Omental fat pad (tissue), 4 donors: ENCODE data around the gene USP43. TPM values are rescaled to one million over a fixed set of nuclear protein-coding genes. Genes with fewer than 3 reads are reported as not detected.
"Not testable (repeated sequence)": the region's sequence is repeated elsewhere in the genome, so short reads cannot be mapped to it uniquely, and the experiment has no call there.

Experiments used
- ATAC-seq: fragments of 150-250 bp; one replicate; pipeline ENCODE4 v1.9.1; 2016; ENCODE audit warnings: mild to moderate bottlenecking, moderate library complexity; ENCODE audit not compliant: low FRiP score
- DNase-seq: peaks from one replicate; pipeline ENCODE4 v3.0.0-alpha.2; 2019; ENCODE audit warnings: low spot score
- total RNA-seq, 4 donors: library from RNA; depleted of rRNA; stranded (reverse); fragments of >200 nt; gene quantifications; one replicate each; pipeline ENCODE4 v1.1.0, GENCODE V29; 2016
- TF ChIP-seq, protein P1 (sequence below), 3 donors: fragments of 450-650 bp; IDR thresholded peaks; one replicate each; pipeline ENCODE4 v1.5.1; 2016 to 2017; ENCODE audit warnings: antibody characterized with exemption in 3 of 3, mild to moderate bottlenecking in 3 of 3, moderate library complexity in 2 of 3

Gene USP43
- total RNA-seq, 4 donors from 2014 or later: 0.72 to 1.3 (median 0.88) TPM; not detected in 1

DNA sequence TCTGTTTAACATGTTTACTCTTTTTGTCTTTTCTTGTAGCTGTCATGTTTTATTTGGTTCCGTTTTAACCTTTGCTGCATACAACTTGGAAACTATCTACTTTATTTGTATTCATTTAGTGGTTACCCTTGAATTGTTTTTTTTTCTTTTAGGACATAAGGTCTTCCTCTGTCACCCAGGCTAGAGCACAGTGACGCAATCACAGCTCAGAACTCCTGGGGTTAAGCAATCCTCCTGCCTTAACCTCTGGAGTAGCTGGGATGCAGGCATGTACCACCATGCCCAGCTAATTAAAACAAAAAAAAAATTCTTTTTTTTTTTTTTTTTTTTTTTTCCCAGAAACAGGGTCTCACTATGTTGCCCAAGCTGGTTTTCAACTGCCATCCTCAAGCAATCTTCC, 29.8 kb upstream of the USP43 start:
- DNase-seq (no peak), ATAC-seq (no peak)
- TF ChIP-seq, protein P1, sequence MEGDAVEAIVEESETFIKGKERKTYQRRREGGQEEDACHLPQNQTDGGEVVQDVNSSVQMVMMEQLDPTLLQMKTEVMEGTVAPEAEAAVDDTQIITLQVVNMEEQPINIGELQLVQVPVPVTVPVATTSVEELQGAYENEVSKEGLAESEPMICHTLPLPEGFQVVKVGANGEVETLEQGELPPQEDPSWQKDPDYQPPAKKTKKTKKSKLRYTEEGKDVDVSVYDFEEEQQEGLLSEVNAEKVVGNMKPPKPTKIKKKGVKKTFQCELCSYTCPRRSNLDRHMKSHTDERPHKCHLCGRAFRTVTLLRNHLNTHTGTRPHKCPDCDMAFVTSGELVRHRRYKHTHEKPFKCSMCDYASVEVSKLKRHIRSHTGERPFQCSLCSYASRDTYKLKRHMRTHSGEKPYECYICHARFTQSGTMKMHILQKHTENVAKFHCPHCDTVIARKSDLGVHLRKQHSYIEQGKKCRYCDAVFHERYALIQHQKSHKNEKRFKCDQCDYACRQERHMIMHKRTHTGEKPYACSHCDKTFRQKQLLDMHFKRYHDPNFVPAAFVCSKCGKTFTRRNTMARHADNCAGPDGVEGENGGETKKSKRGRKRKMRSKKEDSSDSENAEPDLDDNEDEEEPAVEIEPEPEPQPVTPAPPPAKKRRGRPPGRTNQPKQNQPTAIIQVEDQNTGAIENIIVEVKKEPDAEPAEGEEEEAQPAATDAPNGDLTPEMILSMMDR (IDR thresholded peaks at IDR 0.05): no peak

DNA sequence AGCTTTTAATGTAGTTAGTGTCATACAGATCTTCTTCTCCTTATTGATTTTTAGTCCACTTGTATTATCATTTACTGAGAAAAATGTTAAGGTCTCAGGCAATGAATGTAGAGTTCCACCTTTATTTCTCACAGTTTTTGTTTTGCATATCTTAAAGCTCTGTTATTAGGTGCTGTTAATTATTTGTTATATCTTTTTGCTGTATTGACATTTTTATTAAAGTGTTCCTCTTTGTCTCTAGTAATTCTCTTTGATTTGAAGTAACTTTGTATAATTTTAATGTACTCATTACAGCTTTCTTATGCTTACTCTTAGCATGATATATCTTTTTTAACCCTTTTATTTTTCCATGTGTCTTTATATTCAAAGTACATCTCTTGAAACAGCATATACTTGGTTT, 22.4 kb upstream of the USP43 start:
- no peak for DNase-seq
- ATAC-seq: no peak
- TF ChIP-seq, protein P1 (IDR thresholded peaks at IDR 0.05): no peak

DNA sequence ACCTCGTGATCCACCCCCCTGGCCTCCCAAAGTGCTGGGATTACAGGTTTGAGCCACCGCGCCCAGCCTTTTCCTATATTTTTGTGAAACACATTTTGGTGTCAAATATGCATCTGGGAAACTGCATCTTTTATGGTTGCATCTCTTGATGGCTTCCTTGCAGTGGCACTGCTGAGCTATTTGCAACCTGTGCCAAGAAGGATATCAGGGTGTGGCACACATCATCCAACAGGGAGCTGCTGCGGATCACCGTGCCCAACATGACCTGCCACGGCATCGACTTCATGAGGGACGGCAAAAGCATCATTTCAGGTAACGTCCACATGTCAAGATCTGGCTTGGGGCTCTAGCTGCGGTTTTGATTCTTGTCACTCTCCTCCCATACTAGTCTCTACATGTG, 16.8 kb upstream of the USP43 start:
- TF ChIP-seq, protein P1 (IDR thresholded peaks at IDR 0.05): no peak
- no peak for ATAC-seq
- DNase-seq: no peak

DNA sequence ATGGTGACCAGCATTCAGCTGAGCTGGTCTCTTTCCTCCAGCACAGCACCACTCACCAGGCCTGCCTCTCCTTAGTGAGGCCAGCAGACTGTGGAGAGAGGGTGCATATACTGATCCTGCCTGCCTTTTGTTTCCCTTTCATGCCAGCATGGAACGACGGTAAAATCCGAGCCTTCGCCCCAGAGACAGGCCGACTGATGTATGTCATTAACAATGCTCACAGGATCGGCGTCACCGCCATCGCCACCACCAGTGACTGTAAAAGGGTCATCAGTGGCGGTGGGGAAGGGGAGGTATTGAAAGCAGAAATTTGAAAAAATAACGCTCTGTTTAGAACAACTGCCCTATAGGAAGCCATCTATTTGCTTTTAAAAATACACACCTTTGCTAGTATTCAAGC, 12.6 kb upstream of the USP43 start:
- no peak for DNase-seq
- no peak for ATAC-seq

DNA sequence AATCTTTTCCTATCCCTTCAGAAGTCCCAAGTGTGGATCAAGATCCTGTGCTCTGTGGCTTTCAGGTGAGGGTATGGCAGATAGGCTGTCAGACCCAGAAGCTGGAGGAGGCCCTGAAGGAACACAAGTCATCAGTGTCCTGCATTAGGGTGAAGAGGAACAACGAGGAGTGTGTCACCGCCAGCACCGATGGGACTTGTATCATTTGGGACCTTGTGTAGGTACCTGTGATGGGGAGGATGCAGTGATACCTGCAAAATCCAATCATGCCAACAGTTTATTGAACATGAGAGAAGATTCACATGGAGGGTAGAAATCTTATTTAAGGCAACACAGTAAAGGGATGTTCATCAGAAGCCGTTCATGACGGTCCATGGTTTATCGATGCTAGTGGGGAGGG, 10.0 kb upstream of the USP43 start:
- TF ChIP-seq, protein P1 (IDR thresholded peaks at IDR 0.05): no peak
- ATAC-seq (no peak), DNase-seq (no peak)

More for the DNA sequence above, 12.6 kb upstream of the USP43 start:
- TF ChIP-seq, protein P1 (IDR thresholded peaks at IDR 0.05): no peak

DNA sequence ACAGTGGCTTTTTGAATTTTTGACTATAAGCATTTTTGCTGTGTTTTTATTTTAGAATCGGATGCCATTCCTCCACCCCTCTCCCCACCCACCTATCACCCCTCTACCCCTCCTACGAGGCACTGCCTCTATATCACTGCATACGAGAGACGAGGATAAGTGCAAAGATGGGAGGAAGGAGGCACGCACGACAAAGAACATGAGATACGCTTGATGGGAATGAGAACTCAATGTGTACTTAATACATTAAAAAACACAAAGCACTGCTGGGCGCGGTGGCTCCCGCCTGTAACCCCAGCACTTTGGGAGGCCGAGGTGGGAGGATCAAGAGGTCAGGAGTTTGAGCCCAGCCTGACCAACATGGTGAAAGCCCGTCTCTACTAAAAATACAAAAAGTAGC, 8.8 kb upstream of the USP43 start:
- ATAC-seq (no peak), DNase-seq (no peak)
- TF ChIP-seq, protein P1 (IDR thresholded peaks at IDR 0.05): no peak

DNA sequence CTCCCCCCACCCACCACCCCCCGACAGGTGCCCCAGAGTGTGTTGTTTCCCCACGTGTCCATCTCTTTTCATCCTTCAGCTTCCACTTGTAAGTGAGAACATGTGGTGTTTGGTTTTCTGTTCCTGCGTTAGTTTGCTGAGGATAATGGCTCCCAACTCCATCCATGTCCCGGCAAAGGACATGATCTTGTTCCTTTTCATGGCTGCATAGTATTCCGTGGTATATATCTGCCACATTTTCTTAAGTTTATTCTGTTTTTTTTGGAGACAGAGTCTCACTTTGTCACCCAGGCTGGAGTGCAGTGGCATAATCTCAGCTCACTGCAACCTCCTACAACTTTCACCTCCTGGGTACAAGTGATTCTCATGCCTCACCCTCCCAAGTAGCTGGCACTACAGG, 4.9 kb upstream of the USP43 start:
- DNase-seq, ATAC-seq: not testable (repeated sequence)

DNA sequence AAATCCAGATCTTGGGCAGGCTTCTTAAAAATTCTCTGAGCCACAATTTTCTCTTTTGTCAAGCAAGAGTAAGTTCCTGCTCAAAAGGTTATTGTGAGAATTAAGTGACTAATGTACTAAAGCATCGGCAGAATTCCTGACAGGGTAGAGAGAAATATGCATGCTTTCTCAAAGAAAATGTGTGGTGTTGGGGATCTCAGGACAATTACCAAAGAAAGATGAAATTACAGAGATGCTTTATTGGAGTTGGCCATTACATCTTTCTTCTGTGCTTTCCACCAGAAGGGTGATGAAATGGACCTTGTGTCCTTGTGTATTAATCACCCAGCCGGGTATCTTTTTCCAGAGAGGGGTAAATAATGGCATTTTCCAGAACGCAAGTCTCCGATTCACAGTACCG, 1.7 kb upstream of the USP43 start:
- no peak for DNase-seq
- ATAC-seq: no peak
- TF ChIP-seq, protein P1 (IDR thresholded peaks at IDR 0.05): no peak
